Keratinocyte (primary cell): ENCODE data around the gene TREH.

Source experiments
- CTCF ChIP-seq, 3 experiments: IDR thresholded peaks in 1 of 3; conservative IDR thresholded peaks in 1 of 3; optimal IDR thresholded peaks in 1 of 3; 2 replicates in 2 of 3; 3 replicates in 1 of 3; pipeline versions ENCODE3 to v1.5.1; 2011; ENCODE audit warnings: low read length in 3 of 3, mild to moderate bottlenecking in 3 of 3, moderate library complexity in 2 of 3, control low read depth in 1 of 3, inconsistent platforms in 1 of 3; ENCODE audit not compliant: insufficient read depth in 2 of 3; ENCODE audit errors: extremely low read depth in 1 of 3
- EZH2 ChIP-seq: IDR thresholded peaks from one replicate; pipeline ENCODE4 v1.6.1; 2012; ENCODE audit warnings: inconsistent platforms, mild to moderate bottlenecking, low read length, moderate library complexity

DNA sequence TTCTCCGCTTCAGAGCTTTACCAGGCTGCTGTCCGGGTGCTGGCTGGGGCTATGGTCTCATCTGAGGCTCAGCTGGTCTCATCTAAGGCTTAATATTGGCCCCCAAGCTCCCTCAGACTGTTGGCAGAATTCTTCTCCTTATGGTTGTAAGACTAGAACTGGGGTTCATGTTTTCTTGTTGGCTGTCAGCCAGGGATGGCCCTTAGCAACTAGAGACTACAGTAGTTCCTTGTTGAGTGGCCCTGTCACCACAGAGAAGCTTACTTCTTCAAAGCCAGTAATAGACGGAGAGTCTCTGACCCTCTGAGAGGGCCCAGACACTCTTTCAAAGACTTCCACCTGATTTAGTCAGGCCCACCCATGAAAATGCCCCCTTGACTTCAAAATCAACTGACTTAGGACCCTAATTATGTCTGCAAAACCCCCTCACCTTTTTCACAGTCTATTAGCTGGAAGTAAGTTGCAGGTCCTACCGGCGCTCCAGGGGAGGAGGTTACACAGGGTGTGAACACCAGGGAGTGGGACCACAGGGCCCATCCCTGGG is 24.2 kb upstream of the TREH start:
- TF ChIP-seq CTCF (optimal IDR thresholded peaks at IDR 0.05 in 1 of 3, IDR thresholded peaks at IDR 0.05 in 1 of 3, conservative IDR thresholded peaks at IDR 0.05 in 1 of 3; ENCODE audit: extremely low read depth in 1 of 3, insufficient read depth in 2 of 3, low read length in 3 of 3), result no peak
- no peak for TF ChIP-seq EZH2
